NT2/D1 (cell line): ENCODE data around the gene HSP90AB1.
A peak's percentile ranks its signal among the peaks of the same experiment; 100 is the strongest.

Source experiments
- DNase-seq: peaks from one replicate; pipeline ENCODE4 v3.0.0-alpha.2; 2011; ENCODE audit warnings: low read depth, low spot score
- H3K27me3 ChIP-seq: 2 replicates; pipeline ENCODE4 v1.6.0; 2011; ENCODE audit warnings: mild to moderate bottlenecking; ENCODE audit not compliant: insufficient read length, insufficient read depth
- H3K36me3 ChIP-seq: 2 replicates; pipeline ENCODE4 v1.6.1; 2011; ENCODE audit warnings: mild to moderate bottlenecking, low read length, mixed read lengths; ENCODE audit not compliant: insufficient read depth, insufficient read length
- H3K4me1 ChIP-seq: 2 replicates; pipeline ENCODE4 v1.5.1; 2011; ENCODE audit not compliant: insufficient read depth, insufficient read length
- H3K4me3 ChIP-seq: 2 replicates; pipeline ENCODE4 v1.5.1; 2011; ENCODE audit warnings: low read depth; ENCODE audit not compliant: insufficient read length
- H3K9ac ChIP-seq: 2 replicates; pipeline ENCODE4 v1.6.0; 2011; ENCODE audit warnings: low read depth; ENCODE audit not compliant: insufficient read length
- H3K9me3 ChIP-seq: 2 replicates; pipeline ENCODE4 v1.5.1; 2011; ENCODE audit warnings: mild to moderate bottlenecking, low read length; ENCODE audit not compliant: insufficient read depth
- SUZ12 ChIP-seq: IDR thresholded peaks from 2 replicates; pipeline ENCODE4 v1.6.1; 2011; ENCODE audit not compliant: insufficient read length, insufficient read depth; ENCODE audit errors: extremely low read depth
- YY1 ChIP-seq: IDR thresholded peaks from 2 replicates; pipeline ENCODE4 v1.6.1; 2011; ENCODE audit not compliant: insufficient read length, insufficient read depth
- ZNF274 ChIP-seq: IDR thresholded peaks from 2 replicates; pipeline ENCODE4 v1.6.1; 2011; ENCODE audit warnings: mild to moderate bottlenecking, low read depth, low read length

Gene HSP90AB1

DNA sequence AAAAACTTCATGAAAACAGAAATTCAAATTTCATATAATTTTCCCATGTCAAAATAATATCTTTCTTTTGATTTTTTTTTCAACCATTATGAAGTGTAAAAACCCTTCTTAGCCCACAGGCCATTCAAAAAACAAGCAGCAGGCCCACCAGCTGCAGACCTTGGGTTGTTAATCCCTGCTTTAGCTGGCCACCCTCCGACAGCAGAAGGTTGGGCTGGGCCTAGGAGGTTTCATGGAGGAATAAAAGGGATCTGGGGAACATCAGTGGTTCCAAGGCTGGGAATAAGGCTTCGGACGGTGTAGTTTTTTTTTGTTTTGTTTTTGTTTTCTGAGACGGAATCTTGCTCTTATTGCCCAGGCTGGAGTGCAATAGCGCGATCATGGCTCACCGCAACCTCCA is 3.6 kb upstream of the HSP90AB1 start:
- no peaks in the 10 kb centered on the region for H3K27me3 ChIP-seq
- no peak overlapping the region for H3K4me3 ChIP-seq
- H3K4me1 ChIP-seq = peaks cover 3% of the 10 kb centered on the region
- TF ChIP-seq YY1 = no peak
- TF ChIP-seq ZNF274 = no peak
- no peak for TF ChIP-seq SUZ12
- H3K9me3 ChIP-seq = no peaks in the 10 kb centered on the region
- no peak overlapping the region for H3K9ac ChIP-seq
- H3K36me3 ChIP-seq = peaks cover 11% of the 10 kb centered on the region
- no peak for DNase-seq

DNA sequence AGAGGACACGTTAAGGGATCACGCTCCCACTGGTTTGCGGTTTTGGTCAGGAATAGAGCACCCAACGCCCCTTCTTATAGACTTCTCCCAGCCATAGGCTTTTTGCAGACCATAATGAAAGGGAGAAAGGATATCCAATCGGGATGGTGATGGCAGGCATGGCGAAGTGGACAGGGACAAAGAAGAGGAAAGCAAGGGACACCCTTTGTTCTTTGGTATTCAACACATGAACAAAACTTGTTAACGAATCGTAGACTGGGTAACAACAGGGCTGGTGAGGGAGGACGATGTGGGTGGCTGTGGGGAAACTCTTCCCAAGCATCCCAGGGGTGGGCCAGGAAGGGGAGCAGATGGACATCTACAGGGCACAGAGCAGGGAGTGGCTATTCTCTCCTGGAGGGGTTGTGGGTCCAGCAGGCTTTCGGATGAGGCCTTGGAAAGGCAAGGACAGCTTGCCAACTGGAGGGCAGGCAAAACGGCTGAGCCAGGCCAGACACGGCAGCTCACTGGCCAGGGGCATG is 1.4 kb upstream of the HSP90AB1 start:
- Histone ChIP-seq H3K27me3 (no peaks in the 10 kb centered on the region), H3K4me3 (peak overlapping the region; percentile 56), H3K4me1 (peaks cover 3% of the 10 kb centered on the region), H3K9me3 (no peaks in the 10 kb centered on the region), H3K36me3 (peaks cover 32% of the 10 kb centered on the region), H3K9ac (peak overlapping the region; percentile 87)
- TF ChIP-seq SUZ12 (no peak), YY1 (no peak), ZNF274 (no peak)
- DNase-seq = no peak

DNA sequence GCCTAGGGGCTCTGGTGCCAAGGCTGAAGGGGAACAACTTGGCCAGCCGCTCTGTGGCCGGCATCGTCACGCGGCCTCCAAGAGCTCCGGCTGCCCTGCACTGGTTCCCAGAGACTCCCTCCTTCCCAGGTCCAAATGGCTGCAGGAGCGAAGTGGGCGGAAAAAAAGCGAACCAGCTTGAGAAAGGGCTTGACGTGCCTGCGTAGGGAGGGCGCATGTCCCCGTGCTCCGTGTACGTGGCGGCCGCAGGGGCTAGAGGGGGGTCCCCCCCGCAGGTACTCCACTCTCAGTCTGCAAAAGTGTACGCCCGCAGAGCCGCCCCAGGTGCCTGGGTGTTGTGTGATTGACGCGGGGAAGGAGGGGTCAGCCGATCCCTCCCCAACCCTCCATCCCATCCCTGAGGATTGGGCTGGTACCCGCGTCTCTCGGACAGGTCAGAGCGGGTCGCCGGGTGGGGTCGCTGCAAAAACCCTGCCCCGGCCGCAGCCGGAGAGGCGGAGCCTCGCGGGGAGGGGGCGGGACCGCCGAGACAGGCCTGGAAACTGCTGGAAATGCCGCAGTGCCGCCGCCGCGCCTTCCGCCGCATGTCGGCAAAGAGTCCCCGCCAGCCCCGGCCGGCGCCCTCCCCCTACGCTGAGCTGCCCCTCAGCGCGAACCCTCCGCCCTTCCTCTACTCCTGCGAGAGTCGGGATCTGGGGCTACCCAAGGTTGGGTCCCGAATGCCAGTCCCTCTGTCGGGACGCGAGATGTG is 814 bp upstream of the HSP90AB1 start:
- peaks cover 38% of the 10 kb centered on the region for H3K36me3 ChIP-seq
- no peaks in the 10 kb centered on the region for H3K27me3 ChIP-seq
- DNase-seq = peak; percentile 81
- peak overlapping the region; percentile 72 for H3K4me3 ChIP-seq
- H3K9ac ChIP-seq = peak overlapping the region; percentile 87
- H3K9me3 ChIP-seq = no peaks in the 10 kb centered on the region
- H3K4me1 ChIP-seq = peaks cover 3% of the 10 kb centered on the region
- TF ChIP-seq SUZ12 (no peak), YY1 (no peak), ZNF274 (no peak)

DNA sequence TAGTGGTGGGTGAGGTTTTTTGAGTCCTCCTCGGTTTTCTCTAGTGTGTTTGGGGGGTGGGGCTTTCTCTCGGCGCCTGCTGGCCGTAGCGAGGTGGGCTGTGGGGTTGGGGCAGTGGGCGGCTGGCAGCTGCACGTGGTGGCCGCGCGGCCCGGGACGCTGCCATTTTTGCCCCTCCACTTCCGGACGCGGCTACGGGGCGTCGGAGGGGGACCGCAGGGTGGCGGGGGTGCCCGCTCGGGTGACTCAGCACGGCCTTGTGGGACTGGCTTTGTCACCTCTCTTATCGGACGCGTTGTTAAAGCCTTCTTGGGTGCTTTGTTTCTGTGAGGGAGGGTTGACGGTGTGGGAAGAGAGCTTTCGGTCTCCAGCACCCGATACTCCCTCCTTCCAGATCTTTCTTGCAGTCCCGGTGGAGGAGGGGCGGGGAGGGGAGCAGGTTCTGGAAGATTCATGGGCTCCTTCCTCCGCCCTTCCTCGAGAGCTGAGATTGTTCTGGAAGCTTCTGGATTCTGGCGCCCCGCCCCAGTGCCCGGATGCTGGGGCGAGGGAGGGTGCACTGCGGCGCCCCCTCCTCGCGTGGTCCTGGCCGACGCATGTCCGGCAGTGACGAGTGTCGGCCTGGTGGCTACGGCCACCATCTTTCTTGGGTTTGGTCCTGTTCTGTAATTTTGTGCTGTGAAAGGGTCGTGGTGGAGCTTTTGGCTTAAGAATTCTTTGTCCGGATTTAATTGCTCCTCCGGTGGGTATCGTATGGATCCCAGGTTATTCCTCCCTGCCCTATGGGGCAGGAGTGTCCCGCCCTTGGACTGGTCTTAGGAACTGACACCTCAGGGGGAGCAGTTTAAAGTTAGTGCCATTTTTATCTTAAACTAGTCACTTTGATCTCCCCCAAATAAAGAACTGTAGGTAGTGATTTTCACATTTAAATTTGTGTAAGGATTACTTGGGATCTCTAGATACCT is 719 bp downstream of the HSP90AB1 start:
- H3K9ac ChIP-seq = peak overlapping the region; percentile 87
- H3K9me3 ChIP-seq = no peaks in the 10 kb centered on the region
- H3K36me3 ChIP-seq = peaks cover 53% of the 10 kb centered on the region
- H3K27me3 ChIP-seq = no peaks in the 10 kb centered on the region
- H3K4me3 ChIP-seq = peak overlapping the region; percentile 72
- TF ChIP-seq YY1 = no peak
- TF ChIP-seq ZNF274 = no peak
- no peak for TF ChIP-seq SUZ12
- DNase-seq = no peak
- H3K4me1 ChIP-seq = peaks cover under 1% of the 10 kb centered on the region

DNA sequence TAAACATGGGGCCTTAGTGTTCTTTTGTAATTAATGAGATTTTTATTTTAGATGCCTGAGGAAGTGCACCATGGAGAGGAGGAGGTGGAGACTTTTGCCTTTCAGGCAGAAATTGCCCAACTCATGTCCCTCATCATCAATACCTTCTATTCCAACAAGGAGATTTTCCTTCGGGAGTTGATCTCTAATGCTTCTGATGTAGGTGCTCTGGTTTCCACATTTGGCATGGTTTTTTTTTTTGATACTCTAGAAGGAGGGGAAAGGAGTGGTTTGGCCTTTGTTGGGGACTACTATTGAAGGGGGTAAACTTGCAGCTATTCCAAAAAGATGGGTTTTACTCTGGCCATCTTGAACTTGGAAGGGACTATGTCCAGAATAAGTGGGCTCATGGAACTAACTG is 1.7 kb downstream of the HSP90AB1 start:
- Histone ChIP-seq H3K27me3 (no peaks in the 10 kb centered on the region), H3K36me3 (peaks cover 63% of the 10 kb centered on the region), H3K9ac (peak overlapping the region; percentile 87), H3K4me1 (no peaks in the 10 kb centered on the region), H3K9me3 (no peaks in the 10 kb centered on the region), H3K4me3 (peak overlapping the region; percentile 72)
- no peak for TF ChIP-seq YY1
- TF ChIP-seq ZNF274 = no peak
- no peak for TF ChIP-seq SUZ12
- no peak for DNase-seq

DNA sequence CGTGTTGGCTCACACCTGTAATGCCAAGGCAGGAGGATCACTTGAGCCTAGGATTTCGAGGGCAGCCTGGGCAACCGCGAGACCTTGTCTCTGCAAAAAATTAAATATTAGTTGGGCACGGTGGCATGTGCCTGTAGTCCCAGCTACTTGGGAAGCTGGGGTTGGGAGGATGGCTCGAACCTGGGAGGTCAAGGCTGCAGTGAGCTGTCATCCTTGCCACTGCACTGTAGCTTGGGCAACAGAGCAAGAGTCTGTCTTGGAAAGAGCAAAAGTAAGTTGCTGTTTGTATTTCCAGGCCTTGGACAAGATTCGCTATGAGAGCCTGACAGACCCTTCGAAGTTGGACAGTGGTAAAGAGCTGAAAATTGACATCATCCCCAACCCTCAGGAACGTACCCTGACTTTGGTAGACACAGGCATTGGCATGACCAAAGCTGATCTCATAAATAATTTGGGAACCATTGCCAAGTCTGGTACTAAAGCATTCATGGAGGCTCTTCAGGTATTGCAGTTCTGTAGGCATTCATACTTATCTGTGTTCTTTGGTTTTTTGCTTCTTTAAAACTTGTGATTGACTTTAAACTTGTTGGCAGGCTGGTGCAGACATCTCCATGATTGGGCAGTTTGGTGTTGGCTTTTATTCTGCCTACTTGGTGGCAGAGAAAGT is 2.3 kb downstream of the HSP90AB1 start:
- no peaks in the 10 kb centered on the region for H3K4me1 ChIP-seq
- peaks cover 69% of the 10 kb centered on the region for H3K36me3 ChIP-seq
- no peaks in the 10 kb centered on the region for H3K27me3 ChIP-seq
- no peak for DNase-seq
- H3K4me3 ChIP-seq = peak overlapping the region; percentile 72
- TF ChIP-seq SUZ12 = no peak
- no peak for TF ChIP-seq ZNF274
- no peak for TF ChIP-seq YY1
- no peaks in the 10 kb centered on the region for H3K9me3 ChIP-seq
- H3K9ac ChIP-seq = peak overlapping the region; percentile 87
